GM21447 (cell line): ENCODE results near the gene ATCAY.
"Not testable (repeated sequence)": the region's sequence is repeated elsewhere in the genome, so short reads cannot be mapped to it uniquely, and the experiment has no call there.

Experiments used
- ATAC-seq: cut with Tn5 transposase; IDR thresholded peaks from one replicate; pipeline ENCODE4 v1.9.1; 2021; ENCODE audit not compliant: unreplicated experiment

The ATCAY gene

GRCh38 chr19:3855320-3855719, 25.2 kb upstream of the ATCAY start:
- no peak for ATAC-seq

GRCh38 chr19:3857449-3858003, 23.0 kb upstream of the ATCAY start:
- ATAC-seq: no peak

- no peak for ATAC-seq
Measured at GRCh38 chr19:3860499-3860898, 20.0 kb upstream of the ATCAY start.

GRCh38 chr19:3862826-3863500, 17.5 kb upstream of the ATCAY start:
- ATAC-seq: no peak

- no peak for ATAC-seq
Measured at GRCh38 chr19:3863648-3864047, 16.8 kb upstream of the ATCAY start.

GRCh38 chr19:3866910-3867638, 13.4 kb upstream of the ATCAY start:
- ATAC-seq: no peak

- ATAC-seq: no peak
Measured at GRCh38 chr19:3867971-3868769, 12.3 kb upstream of the ATCAY start.

GRCh38 chr19:3868770-3869456, 11.6 kb upstream of the ATCAY start, which contains the start of gene ZFR2:
Gene ZFR2, minus strand, starts transcription at chr19:3869038. Its CDS starts 21 bp downstream, at chr19:3869017.
- ATAC-seq: no peak

GRCh38 chr19:3873151-3873550, 7.3 kb upstream of the ATCAY start:
- ATAC-seq: no peak

- not testable (repeated sequence) for ATAC-seq
Measured at GRCh38 chr19:3874695-3875094, 5.8 kb upstream of the ATCAY start.

GRCh38 chr19:3879656-3880055, 829 bp upstream of the ATCAY start:
- ATAC-seq: no peak

- ATAC-seq: no peak
Measured at GRCh38 chr19:3881272-3882040, 971 bp downstream of the ATCAY start.

GRCh38 chr19:3882041-3882384, 1.5 kb downstream of the ATCAY start:
- no peak for ATAC-seq

GRCh38 chr19:3890591-3890990, 10.1 kb downstream of the ATCAY start:
- ATAC-seq: no peak

GRCh38 chr19:3893509-3894179, 13.2 kb downstream of the ATCAY start:
- ATAC-seq: no peak

- not testable (repeated sequence) for ATAC-seq
Measured at GRCh38 chr19:3894959-3895358, 14.5 kb downstream of the ATCAY start.

- no peak for ATAC-seq
Measured at GRCh38 chr19:3895788-3896187, 15.3 kb downstream of the ATCAY start.

- no peak for ATAC-seq
Measured at GRCh38 chr19:3897936-3898335, 17.5 kb downstream of the ATCAY start.

- ATAC-seq: no peak
Measured at GRCh38 chr19:3898426-3898825, 17.9 kb downstream of the ATCAY start.
